ENCODE results near the gene ALKBH2.
A peak's percentile ranks its signal among the peaks of the same experiment; 100 is the strongest.

The ALKBH2 gene

DNA sequence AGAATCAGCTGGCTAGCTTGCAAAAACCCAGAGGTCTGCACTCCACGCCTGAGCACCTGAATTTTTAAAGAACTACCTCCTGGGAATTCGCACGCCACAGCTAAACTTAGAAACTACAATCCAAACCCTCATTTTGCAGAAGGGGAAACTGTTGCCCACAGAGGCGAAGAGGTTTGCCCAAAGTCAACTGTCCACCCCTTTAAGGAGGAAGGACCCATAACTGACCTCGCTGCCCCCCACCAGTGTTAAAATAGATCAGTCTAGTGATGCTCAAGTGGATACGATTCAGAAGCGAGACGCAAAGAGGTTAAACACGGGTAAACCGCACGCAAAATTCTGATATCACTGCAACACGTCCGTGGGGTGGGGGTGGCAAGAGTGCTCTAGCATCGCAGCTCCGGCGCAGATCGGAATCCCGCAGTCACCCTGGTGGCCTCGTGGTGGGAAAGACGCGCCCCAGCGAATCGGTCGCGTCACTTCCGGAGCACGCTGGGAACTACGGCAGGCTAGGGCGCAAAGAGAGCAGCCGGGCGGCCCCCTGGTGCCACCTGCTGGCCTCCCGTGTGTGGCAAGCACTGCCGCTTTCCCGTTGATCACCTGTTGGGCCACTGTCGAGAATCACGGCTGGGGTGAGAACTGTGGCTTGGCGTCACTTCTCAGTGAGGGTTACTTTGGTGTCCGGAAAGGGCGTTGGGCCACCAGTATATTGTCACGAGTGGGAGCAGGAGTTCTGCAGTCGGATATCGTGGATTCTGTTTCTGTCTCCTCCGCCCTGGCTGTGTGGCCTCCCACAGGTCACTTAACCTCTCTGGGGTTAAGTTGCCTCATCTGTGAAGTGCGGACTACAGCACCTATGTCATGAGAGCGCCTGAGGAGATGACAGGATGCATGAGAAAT, at the start of gene ALKBH2:
Gene ALKBH2 (minus strand): TSS at position 451 of the 897 bp plus-strand sequence. CDS start 686 bp downstream, outside the sequence.
- H3F3A ChIP-seq (ENCODE audit: low read depth), result no peaks in the 10 kb centered on the region
- H2AFZ ChIP-seq (ENCODE audit: low read length), result peak within 1 kb of the TSS; percentile 89
- H3K9ac ChIP-seq (ENCODE audit: low read depth, low read length, poor library complexity, severe bottlenecking), result peak within 1 kb of the TSS; percentile 83
- no peaks in the 10 kb centered on the region for H3K27me3 ChIP-seq (ENCODE audit: insufficient read depth, low read length, poor library complexity, severe bottlenecking)
- peak within 1 kb of the TSS; percentile 94 for H3K4me2 ChIP-seq (ENCODE audit: low read depth, low read length, poor library complexity, severe bottlenecking)
- peaks cover 32% of the 10 kb centered on the region for H3K4me1 ChIP-seq (ENCODE audit: insufficient read depth, low read length, poor library complexity, severe bottlenecking)
- peaks cover 7% of the 10 kb centered on the region; the same call in 1 of the 2 replicates for H3K36me3 ChIP-seq (ENCODE audit: insufficient read depth, low read length)
- peaks cover 42% of the 10 kb centered on the region for H3K79me2 ChIP-seq (ENCODE audit: insufficient read depth, low read length)
- H3K9me2 ChIP-seq (replicated peaks; ENCODE audit: low read depth, low read length), result no peaks in the 10 kb centered on the region
- peak within 1 kb of the TSS; percentile 85 for H3K4me3 ChIP-seq (ENCODE audit: low read length, poor library complexity, severe bottlenecking)
- H3K9me3 ChIP-seq (ENCODE audit: insufficient read depth, low read depth, low read length), result no peaks in the 10 kb centered on the region
- H4K20me1 ChIP-seq (ENCODE audit: insufficient read depth, low read length, poor library complexity, severe bottlenecking), result peaks cover 9% of the 10 kb centered on the region
- no peak for TF ChIP-seq EZH2phosphoT487 (IDR thresholded peaks at IDR 0.05; ENCODE audit: borderline replicate concordance)
- TF ChIP-seq, protein P1, sequence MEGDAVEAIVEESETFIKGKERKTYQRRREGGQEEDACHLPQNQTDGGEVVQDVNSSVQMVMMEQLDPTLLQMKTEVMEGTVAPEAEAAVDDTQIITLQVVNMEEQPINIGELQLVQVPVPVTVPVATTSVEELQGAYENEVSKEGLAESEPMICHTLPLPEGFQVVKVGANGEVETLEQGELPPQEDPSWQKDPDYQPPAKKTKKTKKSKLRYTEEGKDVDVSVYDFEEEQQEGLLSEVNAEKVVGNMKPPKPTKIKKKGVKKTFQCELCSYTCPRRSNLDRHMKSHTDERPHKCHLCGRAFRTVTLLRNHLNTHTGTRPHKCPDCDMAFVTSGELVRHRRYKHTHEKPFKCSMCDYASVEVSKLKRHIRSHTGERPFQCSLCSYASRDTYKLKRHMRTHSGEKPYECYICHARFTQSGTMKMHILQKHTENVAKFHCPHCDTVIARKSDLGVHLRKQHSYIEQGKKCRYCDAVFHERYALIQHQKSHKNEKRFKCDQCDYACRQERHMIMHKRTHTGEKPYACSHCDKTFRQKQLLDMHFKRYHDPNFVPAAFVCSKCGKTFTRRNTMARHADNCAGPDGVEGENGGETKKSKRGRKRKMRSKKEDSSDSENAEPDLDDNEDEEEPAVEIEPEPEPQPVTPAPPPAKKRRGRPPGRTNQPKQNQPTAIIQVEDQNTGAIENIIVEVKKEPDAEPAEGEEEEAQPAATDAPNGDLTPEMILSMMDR (conservative IDR thresholded peaks at IDR 0.05; ENCODE audit: low read length), result peak; percentile 79

DNA sequence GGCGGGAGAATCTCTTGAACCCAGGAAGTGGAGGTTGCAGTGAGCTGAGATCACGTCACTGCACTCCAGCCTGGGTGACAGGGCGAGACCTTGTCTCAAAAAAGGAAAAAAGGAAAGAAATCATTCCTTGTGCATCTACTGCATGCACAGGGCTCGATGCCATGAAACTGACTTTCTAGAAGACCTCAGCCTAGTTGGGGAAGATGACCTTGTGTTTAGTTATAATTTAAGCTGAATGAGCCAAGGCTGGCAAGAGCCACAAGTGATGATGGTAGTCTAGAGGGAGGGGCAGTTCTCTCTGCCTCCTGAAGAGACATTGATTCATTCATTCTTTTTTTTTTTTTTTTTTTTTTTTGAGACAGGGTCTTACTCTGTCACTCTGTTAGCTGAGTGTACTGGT, 47.3 kb upstream of the ALKBH2 start:
- H3F3A ChIP-seq (ENCODE audit: low read depth), result no peaks in the 10 kb centered on the region
- H3K9me3 ChIP-seq (ENCODE audit: insufficient read depth, low read depth, low read length), result no peaks in the 10 kb centered on the region
- H3K9ac ChIP-seq (ENCODE audit: low read depth, low read length, poor library complexity, severe bottlenecking), result no peak overlapping the region
- H3K4me3 ChIP-seq (ENCODE audit: low read length, poor library complexity, severe bottlenecking), result no peak overlapping the region
- no peaks in the 10 kb centered on the region for H3K36me3 ChIP-seq (ENCODE audit: insufficient read depth, low read length)
- TF ChIP-seq, protein P1 (conservative IDR thresholded peaks at IDR 0.05; ENCODE audit: low read length), result no peak
- TF ChIP-seq EZH2phosphoT487 (IDR thresholded peaks at IDR 0.05; ENCODE audit: borderline replicate concordance), result no peak
- H3K4me2 ChIP-seq (ENCODE audit: low read depth, low read length, poor library complexity, severe bottlenecking), result no peak overlapping the region
- H4K20me1 ChIP-seq (ENCODE audit: insufficient read depth, low read length, poor library complexity, severe bottlenecking), result no peaks in the 10 kb centered on the region
- no peaks in the 10 kb centered on the region for H3K4me1 ChIP-seq (ENCODE audit: insufficient read depth, low read length, poor library complexity, severe bottlenecking)
- no peaks in the 10 kb centered on the region for H3K9me2 ChIP-seq (replicated peaks; ENCODE audit: low read depth, low read length)
- no peak overlapping the region for H2AFZ ChIP-seq (ENCODE audit: low read length)
- no peaks in the 10 kb centered on the region for H3K27me3 ChIP-seq (ENCODE audit: insufficient read depth, low read length, poor library complexity, severe bottlenecking)
- H3K79me2 ChIP-seq (ENCODE audit: insufficient read depth, low read length), result no peaks in the 10 kb centered on the region

DNA sequence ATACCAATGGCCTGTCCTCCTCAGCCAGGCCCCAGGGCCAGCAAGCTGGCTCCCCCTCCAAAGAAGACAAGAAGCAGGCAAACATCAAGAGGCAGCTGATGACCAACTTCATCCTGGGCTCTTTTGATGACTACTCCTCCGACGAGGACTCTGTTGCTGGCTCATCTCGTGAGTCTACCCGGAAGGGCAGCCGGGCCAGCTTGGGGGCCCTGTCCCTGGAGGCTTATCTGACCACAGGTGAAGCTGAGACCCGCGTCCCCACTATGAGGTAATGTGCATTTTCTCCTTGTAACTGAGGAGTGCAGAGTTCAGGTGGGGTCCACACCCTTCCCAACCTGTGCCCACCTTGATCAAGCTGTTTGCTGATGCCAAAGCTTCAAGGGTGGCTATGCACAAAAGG, 46.5 kb upstream of the ALKBH2 start:
- Histone ChIP-seq H3K27me3 (ENCODE audit: insufficient read depth, low read length, poor library complexity, severe bottlenecking) (no peaks in the 10 kb centered on the region), H3K4me2 (ENCODE audit: low read depth, low read length, poor library complexity, severe bottlenecking) (no peak overlapping the region), H4K20me1 (ENCODE audit: insufficient read depth, low read length, poor library complexity, severe bottlenecking) (no peaks in the 10 kb centered on the region), H3F3A (ENCODE audit: low read depth) (no peaks in the 10 kb centered on the region), H3K4me1 (ENCODE audit: insufficient read depth, low read length, poor library complexity, severe bottlenecking) (no peaks in the 10 kb centered on the region), H3K79me2 (ENCODE audit: insufficient read depth, low read length) (no peaks in the 10 kb centered on the region), H3K36me3 (ENCODE audit: insufficient read depth, low read length) (no peaks in the 10 kb centered on the region), H3K9me2 (replicated peaks; ENCODE audit: low read depth, low read length) (no peaks in the 10 kb centered on the region), H3K9me3 (ENCODE audit: insufficient read depth, low read depth, low read length) (no peaks in the 10 kb centered on the region), H3K4me3 (ENCODE audit: low read length, poor library complexity, severe bottlenecking) (no peak overlapping the region), H3K9ac (ENCODE audit: low read depth, low read length, poor library complexity, severe bottlenecking) (no peak overlapping the region), H2AFZ (ENCODE audit: low read length) (no peak overlapping the region)
- TF ChIP-seq EZH2phosphoT487 (IDR thresholded peaks at IDR 0.05; ENCODE audit: borderline replicate concordance), result no peak
- TF ChIP-seq, protein P1 (conservative IDR thresholded peaks at IDR 0.05; ENCODE audit: low read length), result no peak
